GM18502 (cell line): Measurements from ENCODE around the gene TSTD1.
A peak's percentile ranks its signal among the peaks of the same experiment; 100 is the strongest.
"Not testable (repeated sequence)": the region's sequence is repeated elsewhere in the genome, so short reads cannot be mapped to it uniquely, and the experiment has no call there.

Experiments used
- ATAC-seq: cut with Tn5 transposase; IDR thresholded peaks from one replicate; pipeline ENCODE4 v1.9.1; 2021; ENCODE audit warnings: mild to moderate bottlenecking; ENCODE audit not compliant: unreplicated experiment, poor library complexity

Gene TSTD1

DNA sequence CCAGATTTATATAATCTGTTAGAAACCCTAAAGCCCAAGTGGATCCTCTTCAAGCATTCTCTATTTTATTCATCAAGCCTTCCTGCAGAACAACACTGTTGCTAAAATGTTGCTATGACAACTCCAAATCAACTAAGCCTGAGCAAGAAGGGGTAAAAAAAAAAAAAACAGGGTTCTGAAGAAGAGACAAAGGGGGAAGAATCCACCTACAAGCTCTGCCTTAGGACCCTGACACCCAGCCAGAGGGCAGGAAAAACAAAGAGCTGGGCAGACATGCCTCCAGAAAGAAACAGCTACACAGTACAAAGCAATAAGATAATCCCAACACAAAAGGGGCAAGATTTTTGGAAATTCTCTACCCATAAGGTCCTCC lies 5.8 kb upstream of the TSTD1 start:
- ATAC-seq, result no peak

- no peak for ATAC-seq
These were observed 782 bp upstream of the TSTD1 start for GRCh38 chr1:161039546-161039945.

- no peak for ATAC-seq
These were observed 386 bp upstream of the TSTD1 start for GRCh38 chr1:161039154-161039545.

DNA sequence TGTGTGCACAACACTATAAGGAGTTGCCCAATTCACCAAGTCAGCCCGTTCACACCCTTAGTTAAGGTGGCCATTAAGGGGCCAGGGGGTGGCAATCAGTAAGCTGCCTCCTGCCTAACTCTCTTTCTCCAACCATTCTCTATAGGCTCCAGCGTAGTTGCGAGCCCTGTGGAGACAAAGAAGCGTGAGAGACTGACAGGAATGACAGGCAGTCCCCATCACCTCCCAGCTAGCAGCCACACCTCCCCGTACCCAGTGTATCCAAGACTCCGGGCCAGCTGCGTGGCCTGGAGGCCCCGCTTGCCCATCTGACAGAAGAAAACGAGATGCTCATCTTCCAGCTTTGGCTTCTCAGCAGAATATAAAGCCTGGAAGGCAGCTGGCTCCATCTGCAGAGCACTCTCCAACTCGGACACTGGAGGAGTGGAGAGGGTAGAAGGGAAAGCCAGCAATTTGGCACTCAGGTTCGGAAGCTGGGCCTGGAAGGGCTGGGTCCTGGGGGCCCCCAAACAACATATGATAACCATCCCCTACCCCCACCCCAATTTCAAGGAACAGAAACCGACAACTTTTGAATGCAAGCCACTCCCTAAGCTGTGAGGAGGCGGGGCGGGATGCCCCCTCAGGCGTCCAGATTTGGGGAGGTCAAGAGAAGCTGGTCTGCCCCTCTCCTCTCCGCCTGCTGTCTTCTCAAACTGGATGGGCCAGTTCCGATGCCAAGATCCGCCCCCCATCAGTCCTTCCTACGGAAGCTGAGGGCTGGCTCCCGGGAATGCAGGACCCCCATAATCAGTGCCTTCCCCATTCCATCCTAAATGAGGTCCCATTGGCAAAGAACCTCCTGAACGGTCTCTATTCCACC lies 872 bp downstream of the TSTD1 start:
- no peak for ATAC-seq

- ATAC-seq, result no peak
These were observed 5.0 kb downstream of the TSTD1 start for GRCh38 chr1:161033751-161034150.

DNA sequence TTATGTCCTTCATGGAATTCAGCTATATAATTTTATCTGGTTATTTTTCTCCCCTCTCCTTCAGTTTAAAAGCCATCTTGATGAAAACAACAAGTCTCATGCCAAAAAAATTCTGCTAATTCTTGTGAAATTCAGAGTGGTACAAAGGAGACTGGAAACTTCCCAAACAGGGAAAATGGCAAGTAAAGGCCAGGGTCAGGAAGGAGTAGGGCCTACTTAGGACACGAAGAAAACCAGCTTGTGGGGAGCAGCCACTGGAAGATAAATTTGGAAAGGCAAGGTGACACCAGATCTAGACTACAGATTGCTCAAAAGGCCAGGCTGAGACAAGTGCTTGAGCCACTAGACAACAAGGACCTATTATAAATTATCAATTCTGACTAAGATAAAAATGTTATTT lies 6.4 kb downstream of the TSTD1 start:
- no peak for ATAC-seq

- ATAC-seq, result no peak
These were observed 6.9 kb downstream of the TSTD1 start for GRCh38 chr1:161031874-161032273.

DNA sequence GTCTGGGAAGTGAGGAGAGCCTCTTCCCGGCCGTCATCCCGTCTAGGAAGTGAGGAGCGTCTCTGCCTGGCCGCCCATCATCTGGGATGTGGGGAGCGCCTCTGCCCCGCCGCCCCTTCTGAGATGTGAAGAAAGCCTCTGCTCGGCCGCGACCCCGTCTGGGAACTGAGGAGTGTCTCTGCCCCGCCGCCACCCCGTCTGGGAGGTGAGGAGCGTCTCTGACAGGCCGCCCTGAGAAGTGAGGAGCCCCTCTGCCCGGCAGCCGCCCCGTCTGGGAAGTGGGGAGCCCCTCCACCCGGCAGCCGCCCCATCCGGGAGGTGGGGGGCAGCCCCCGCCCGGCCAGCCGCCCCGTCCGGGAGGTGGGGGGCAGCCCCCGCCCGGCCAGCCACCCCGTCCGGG lies 9.3 kb downstream of the TSTD1 start:
- not testable (repeated sequence) for ATAC-seq

GRCh38 chr1:161026954-161027353 lies 11.8 kb downstream of the TSTD1 start:
- not testable (repeated sequence) for ATAC-seq

GRCh38 chr1:161022432-161022831 lies 16.3 kb downstream of the TSTD1 start:
- ATAC-seq, result not testable (repeated sequence)

GRCh38 chr1:161021970-161022353 lies 16.8 kb downstream of the TSTD1 start:
- no peak for ATAC-seq

DNA sequence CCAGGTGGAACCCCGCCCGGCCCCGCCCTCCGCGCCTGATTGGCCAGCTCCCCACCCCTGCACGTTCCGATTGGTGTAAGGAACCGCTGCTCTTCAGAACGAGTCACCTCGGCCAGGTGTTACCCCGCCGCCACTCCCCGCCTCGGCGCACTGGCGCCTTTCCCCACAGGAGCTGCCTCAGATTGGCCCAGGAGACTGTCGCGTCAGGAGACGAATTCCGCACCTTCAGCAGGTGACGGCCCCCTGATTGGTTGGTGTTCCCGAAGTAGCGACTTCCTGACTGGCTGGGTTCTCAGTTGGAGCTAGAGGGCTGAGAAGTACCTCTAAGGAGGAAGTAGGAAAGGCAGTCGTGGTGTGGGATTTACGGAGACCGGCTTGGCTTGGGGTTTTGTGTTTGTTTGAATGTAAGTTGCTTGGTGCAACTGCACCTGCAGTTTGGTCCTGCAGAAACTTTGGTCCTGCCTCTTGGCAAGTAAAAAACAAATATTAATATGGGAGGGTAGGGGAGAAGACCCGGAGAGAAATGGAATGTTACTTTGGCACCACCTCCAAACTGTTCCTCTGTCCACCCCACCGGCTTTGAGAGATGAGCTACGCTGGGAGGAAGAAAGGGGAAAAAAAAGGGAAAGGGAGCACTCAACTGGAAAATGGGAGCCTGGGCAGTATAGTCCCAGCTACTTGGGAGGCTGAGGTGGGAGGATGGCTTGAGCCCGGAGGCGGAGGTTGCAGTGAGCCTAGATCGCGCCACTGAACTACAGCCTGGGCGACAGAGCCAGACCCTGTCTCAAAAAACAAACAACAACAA lies 17.4 kb downstream of the TSTD1 start:
- peak; percentile 91 for ATAC-seq

GRCh38 chr1:161020509-161021164 lies 18.1 kb downstream of the TSTD1 start, which contains the start of gene F11R:
F11R (minus strand) TSS chr1:161021152; CDS start chr1:161021073, 79 bp downstream.
- ATAC-seq, result peak; percentile 33

- no peak for ATAC-seq
These were observed 18.8 kb downstream of the TSTD1 start for GRCh38 chr1:161019751-161020495.

- ATAC-seq, result not testable (repeated sequence)
These were observed 19.6 kb downstream of the TSTD1 start for GRCh38 chr1:161019111-161019660.

DNA sequence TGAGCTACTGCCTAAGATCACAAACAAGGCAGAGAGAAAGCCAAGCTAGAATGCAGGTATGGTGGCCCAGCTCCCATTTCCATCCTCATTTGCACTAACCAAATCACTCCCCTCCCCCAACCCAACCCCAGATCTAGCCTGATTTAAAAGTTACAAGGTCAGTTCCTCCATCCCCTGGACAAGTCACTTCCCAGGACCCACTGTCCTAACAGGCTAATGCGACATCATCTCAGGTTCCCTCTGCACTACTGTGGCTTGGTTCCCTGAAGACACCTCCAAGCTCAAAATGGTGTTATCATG lies 20.2 kb downstream of the TSTD1 start:
- ATAC-seq, result no peak

- ATAC-seq, result no peak
These were observed 20.8 kb downstream of the TSTD1 start for GRCh38 chr1:161017756-161018630.

DNA sequence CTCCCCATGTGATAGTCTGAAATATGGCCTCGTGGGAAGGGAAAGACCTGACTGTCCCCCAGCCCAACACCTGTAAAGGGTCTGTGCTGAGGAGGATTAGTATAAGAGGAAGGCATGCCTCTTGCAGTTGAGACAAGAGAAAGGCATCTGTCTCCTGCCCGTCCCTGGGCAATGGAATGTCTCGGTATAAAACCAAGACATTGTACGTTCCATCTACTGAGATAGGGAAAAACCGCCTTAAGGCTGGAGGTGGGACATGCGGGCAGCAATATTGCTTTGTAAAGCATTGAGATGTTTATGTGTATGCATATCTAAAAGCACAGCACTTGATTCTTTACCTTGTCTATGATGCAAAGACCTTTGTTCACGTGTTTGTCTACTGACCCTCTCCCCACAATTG lies 21.6 kb downstream of the TSTD1 start:
- not testable (repeated sequence) for ATAC-seq

- not testable (repeated sequence) for ATAC-seq
These were observed 22.1 kb downstream of the TSTD1 start for GRCh38 chr1:161016683-161017082.
